Heart right ventricle (tissue), 16 donors: ENCODE results near the gene PRSS50. TPM values are rescaled to one million over a fixed set of nuclear protein-coding genes. Genes with fewer than 3 reads are reported as not detected.

Experiments used
- ATAC-seq, 8 donors: fragments of 200-7000 bp; cut with Tn5 transposase; one replicate each; pipeline ENCODE4 v1.9.1; 2020; ENCODE audit warnings: mild to moderate bottlenecking in 8 of 8, moderate library complexity in 8 of 8, moderate number of reproducible peaks in 1 of 8
- DNase-seq, 2 donors: peaks; one replicate each; pipeline ENCODE4 v3.0.0-alpha.2; 2020
- H3K27ac ChIP-seq, 10 donors: fragments of 200-600 bp; sonication (generic) in 2 of 10; one replicate each; pipeline versions ENCODE4 v1.5.0 to v1.8.0; 2020 to 2022; ENCODE audit warnings: mild to moderate bottlenecking in 3 of 10
- H3K27me3 ChIP-seq, 7 donors: fragments of 200-600 bp; one replicate each; pipeline ENCODE4 v1.8.0; 2021 to 2022; ENCODE audit warnings: mild to moderate bottlenecking in 2 of 7
- H3K36me3 ChIP-seq, 9 donors: fragments of 200-600 bp; sonication (generic) in 1 of 9; one replicate each; pipeline versions ENCODE4 v1.5.0 to v1.8.0; 2020 to 2022; ENCODE audit warnings: mild to moderate bottlenecking in 2 of 9
- H3K4me1 ChIP-seq, 9 donors: fragments of 200-600 bp; sonication (generic) in 1 of 9; one replicate each; pipeline versions ENCODE4 v1.5.0 to v1.8.0; 2020 to 2022; ENCODE audit warnings: mild to moderate bottlenecking in 4 of 9
- H3K4me3 ChIP-seq, 10 donors: fragments of 200-600 bp; sonication (generic) in 2 of 10; one replicate each; pipeline versions ENCODE4 v1.5.0 to v1.8.0; 2020 to 2022; ENCODE audit warnings: mild to moderate bottlenecking in 7 of 10, moderate library complexity in 2 of 10
- H3K9me3 ChIP-seq, 11 donors: fragments of 200-600 bp in 10 of 11; sonication (generic) in 2 of 11; one replicate each; pipeline versions ENCODE4 v1.5.0 to v1.8.0; 2013 to 2022; ENCODE audit warnings: mild to moderate bottlenecking in 2 of 11, control low read depth in 1 of 11, moderate library complexity in 1 of 11
- WGBS, 2 donors: extraction: QIAGEN DNeasy Blood & Tissue Kit; methylation state at CpG; one replicate each; pipeline ENCODE4 v1.1.7; 2013; ENCODE audit warnings: inconsistent platforms in 1 of 2; 5-methylcytosine and 5-hydroxymethylcytosine counted together
- intact Hi-C, 10 donors: fragments of 100-400 bp; cut with DNase I; formaldehyde crosslinking; loops; one replicate each; pipeline versions ENCODE4 v1.11.1 to v1.14.2; 2022
- polyA plus RNA-seq, 2 donors: library from polyadenylated mRNA; stranded (reverse); fragments of 200-250 nt; gene quantifications; one replicate each; pipeline ENCODE4 v1.2.3, GENCODE V29; 2013
- total RNA-seq, 10 donors: library from RNA; stranded (reverse); fragmentation: NEBNext Ultra II Directional in 3 of 10; extraction: Animal tissue kit (Norgen Biotek cat#: 25700) in 3 of 10; gene quantifications; one replicate each; pipeline versions ENCODE4 v1.2.1 to v1.2.4, GENCODE V29; 2021 to 2023
- TF ChIP-seq, protein P1 (sequence below), 9 donors: fragments of 200-600 bp; sonication (generic) in 2 of 9; IDR thresholded peaks; one replicate each; pipeline versions ENCODE4 v1.5.0 to v1.8.0; 2021 to 2022; ENCODE audit warnings: antibody characterized with exemption in 9 of 9, mild to moderate bottlenecking in 5 of 9, moderate library complexity in 1 of 9
- donor health status: Arrhythmogenic right ventricular cardiomyopathy.
- donor health status: ischemic (EF 13 %, LVEDD 7.1; RV severe dilation, severe dysfunction).
- donor health status: healthy with polysubstance abuse.
- donor health status: DM: no; HTN: yes; CAD: no.
- donor health status: DM: no; HTN: no; CAD: no.
- donor health status: ischemic (EF 25% LVEDD 6.9; RV normal size, moderate dysfunction).
- donor health status: ischemic (EF 25% LVEDD 5.7; RV mildly dilated, moderate dysfunction).
- donor health status: healthy.
- donor health status: DM: yes; HTN: yes; CAD: no.
- donor health status: Ischemic cardiomyopathy.
- donor health status: ischemic (EF 35%, LVEDD 5.7; RV mildly dilated, moderate dysfunction).
- donor health status: nonischemic (EF 11% LVEDD 7.7; RV severe dilation, severe dysfunction).
- donor health status: DM: yes; HTN: yes; CAD: no.
- donor health status: PGD.
- donor health status: ischemic (EF 29% LVEDD 5.4; RV normal size, mild dysfunction).
- donor health status: nonischemic (EF 23%, LVEDD 6.1; RV moderate dilation, normal function).

Gene PRSS50
- total and polyA plus RNA-seq, 12 donors = 0.09 to 0.88 (median 0.31) TPM; not detected in 2

DNA sequence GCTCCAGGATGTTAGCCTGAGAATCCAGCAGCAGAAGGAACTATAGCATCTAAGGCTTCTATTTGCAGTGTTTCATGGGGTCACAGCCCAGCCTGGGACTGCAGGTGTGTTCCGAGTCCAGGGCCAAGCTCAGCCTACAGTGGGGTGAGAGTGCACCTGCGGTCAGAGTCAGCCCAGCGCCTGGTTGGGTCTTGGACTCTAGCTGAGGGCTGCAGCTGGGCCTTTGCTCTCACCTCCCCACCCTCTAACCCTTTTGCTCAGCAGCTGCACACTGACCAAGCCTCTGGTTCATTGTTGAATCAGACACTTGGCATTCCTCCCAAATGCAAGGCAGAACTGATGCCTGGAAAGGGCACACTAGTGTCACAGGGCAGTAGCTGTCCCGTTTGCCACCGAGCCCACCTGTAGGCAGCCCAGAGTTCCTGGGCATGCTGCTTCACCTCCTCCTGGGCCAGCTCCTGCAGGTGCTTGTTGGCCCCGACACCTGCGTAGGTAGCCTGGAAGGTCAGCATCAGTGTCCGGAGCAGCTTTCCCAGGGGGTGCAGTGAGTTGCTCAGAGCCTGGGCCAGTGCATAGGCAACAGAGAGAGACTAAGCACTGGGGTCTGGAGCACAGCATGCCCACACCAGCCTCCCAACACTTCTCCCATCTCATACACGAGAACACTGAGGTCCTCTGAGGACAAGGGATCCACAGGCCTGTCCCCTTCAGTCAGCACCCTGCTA, 41.7 kb downstream of the PRSS50 start:
- ATAC-seq (peak in 3 of 8 donors; percentile 6 to 16 (median 8)), DNase-seq (no peak)
- Histone ChIP-seq H3K4me3 (peak overlapping the region in 3 of 10 donors; percentile 14 to 30 (median 24)), H3K9me3 (no peaks in the 10 kb centered on the region), H3K27me3 (no peaks in the 10 kb centered on the region), H3K4me1 (peaks cover 2 to 32% (median 22%) of the 10 kb centered on the region in 9 donors), H3K27ac (no peak overlapping the region), H3K36me3 (peaks cover 0 to 85% (median 11%) of the 10 kb centered on the region in 9 donors)
- intact Hi-C loops = no loop called here
- WGBS, 2 donors = 76 to 83% methylated on average over 9 of the region's 9 CpGs
- TF ChIP-seq, protein P1, sequence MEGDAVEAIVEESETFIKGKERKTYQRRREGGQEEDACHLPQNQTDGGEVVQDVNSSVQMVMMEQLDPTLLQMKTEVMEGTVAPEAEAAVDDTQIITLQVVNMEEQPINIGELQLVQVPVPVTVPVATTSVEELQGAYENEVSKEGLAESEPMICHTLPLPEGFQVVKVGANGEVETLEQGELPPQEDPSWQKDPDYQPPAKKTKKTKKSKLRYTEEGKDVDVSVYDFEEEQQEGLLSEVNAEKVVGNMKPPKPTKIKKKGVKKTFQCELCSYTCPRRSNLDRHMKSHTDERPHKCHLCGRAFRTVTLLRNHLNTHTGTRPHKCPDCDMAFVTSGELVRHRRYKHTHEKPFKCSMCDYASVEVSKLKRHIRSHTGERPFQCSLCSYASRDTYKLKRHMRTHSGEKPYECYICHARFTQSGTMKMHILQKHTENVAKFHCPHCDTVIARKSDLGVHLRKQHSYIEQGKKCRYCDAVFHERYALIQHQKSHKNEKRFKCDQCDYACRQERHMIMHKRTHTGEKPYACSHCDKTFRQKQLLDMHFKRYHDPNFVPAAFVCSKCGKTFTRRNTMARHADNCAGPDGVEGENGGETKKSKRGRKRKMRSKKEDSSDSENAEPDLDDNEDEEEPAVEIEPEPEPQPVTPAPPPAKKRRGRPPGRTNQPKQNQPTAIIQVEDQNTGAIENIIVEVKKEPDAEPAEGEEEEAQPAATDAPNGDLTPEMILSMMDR (IDR thresholded peaks at IDR 0.05) = no peak

DNA sequence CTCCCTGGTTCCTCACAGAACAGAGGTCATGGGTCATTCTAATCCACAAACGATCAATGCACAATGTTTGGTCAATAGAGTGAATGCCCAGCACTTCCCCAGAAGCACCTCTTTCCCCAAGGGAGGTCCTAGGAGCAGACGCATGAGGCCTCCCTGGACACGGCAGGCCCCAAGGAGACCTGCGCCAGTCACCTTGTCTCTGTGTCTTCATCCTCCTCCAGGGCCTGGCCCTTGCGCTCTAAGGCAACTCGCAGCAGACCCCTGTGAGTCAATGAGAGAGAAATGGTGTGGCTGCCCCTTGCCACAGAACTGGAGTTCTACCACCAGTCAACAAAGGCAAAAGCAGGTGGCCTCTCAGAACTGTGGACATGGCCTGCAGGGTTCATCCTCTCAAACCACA, 42.2 kb downstream of the PRSS50 start:
- Histone ChIP-seq H3K36me3 (peaks cover 0 to 85% (median 11%) of the 10 kb centered on the region in 9 donors), H3K27me3 (no peaks in the 10 kb centered on the region), H3K4me3 (no peak overlapping the region), H3K27ac (no peak overlapping the region), H3K4me1 (peaks cover 2 to 27% (median 20%) of the 10 kb centered on the region in 9 donors), H3K9me3 (no peaks in the 10 kb centered on the region)
- DNase-seq = no peak
- 95% methylated on average over 6 of the region's 6 CpGs for WGBS, 2 donors
- TF ChIP-seq, protein P1 (IDR thresholded peaks at IDR 0.05) = no peak
- ATAC-seq = no peak
- intact Hi-C loops = no loop called here

DNA sequence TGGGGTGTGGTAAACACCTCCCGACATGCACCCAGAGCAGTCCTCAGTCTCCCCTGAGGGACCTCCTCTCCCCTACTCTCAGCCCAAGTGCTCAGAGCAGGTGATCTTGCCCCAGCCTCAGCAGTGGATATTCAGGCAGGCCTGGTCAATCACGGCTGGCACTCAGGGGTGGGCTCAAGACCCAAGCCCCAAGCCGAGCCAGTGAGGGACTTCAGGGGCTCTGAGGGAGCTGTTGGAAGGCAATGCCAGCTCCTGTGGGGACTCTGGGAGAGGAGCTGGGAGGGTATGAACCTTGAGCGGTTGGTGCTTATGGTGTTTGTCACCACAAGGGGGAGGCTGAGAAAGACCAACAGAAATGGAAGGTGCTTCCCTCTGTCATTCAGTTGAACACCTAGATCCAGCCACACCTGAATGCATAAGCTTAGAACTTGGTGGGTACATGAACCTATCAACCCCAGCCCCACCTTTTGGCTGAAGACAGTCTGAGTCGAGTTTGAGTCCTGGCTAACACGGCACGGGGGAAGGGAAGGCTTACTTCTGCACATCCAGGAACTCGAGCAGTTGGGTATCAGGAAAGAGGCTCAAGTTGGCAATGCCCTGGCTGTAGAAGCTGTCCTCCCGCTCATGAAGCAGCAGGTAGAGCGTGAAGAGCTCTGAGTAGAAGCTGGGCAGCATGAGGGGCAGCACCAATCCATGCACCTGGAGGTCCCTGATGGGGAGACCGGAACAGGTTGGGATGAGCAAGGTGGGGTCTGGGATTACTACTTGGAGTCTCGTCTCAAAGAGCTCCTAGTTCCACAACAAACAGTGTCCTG, 43.4 kb downstream of the PRSS50 start:
- 95% methylated on average over 12 of the region's 12 CpGs for WGBS, 2 donors
- H3K27ac ChIP-seq = no peak overlapping the region
- H3K27me3 ChIP-seq = no peaks in the 10 kb centered on the region
- peaks cover 2 to 25% (median 20%) of the 10 kb centered on the region in 9 donors for H3K4me1 ChIP-seq
- H3K4me3 ChIP-seq = no peak overlapping the region
- no peak for DNase-seq
- TF ChIP-seq, protein P1 (IDR thresholded peaks at IDR 0.05) = no peak
- intact Hi-C loops = no loop called here
- no peak for ATAC-seq
- no peaks in the 10 kb centered on the region for H3K9me3 ChIP-seq
- peaks cover 0 to 79% (median 11%) of the 10 kb centered on the region in 9 donors for H3K36me3 ChIP-seq

DNA sequence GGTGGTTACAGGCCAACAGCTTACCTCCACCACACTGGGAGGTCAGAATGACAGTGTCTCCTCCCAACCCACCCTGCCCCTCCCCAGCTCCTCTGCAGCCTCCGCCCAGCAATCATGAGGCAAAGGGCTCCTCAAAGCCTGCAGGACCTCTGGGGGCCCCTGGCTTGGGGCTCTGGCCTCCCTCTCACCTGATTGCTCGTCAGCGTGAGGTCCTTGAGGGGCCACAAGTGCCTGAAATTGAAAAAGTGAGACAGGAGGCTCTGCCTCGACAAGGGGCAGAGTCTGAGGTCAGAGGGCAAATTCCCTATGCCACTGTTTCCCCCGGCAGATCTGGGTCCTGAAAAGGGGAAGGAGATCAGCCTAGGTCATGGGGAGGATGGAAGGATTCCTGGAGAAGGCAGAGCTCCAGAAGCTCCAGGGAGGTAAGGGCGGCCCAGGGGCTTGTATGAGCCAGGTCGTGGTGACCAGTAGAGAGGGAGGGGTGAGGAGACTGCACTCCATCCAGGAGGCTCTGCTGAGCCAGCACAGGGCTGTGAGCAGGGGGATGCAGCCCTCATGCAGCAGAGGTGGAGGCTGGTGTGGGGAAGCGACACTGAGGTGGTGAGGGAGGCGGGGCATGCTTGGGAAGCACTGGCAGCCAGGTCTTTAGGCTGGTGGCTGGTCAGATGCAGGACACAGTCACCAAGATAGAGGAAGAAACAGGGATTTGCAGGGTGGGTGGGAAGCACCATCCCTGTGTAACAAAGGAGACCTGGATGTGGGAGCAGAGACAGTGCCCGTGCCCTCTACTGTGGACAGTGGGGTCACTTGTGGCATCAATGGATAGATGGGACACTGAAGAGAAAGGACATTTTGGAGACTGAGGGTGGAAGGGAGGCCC, 44.3 kb downstream of the PRSS50 start:
- TF ChIP-seq, protein P1 (IDR thresholded peaks at IDR 0.05) = no peak
- DNase-seq (no peak), ATAC-seq (no peak)
- Histone ChIP-seq H3K4me3 (no peak overlapping the region), H3K36me3 (peaks cover 0 to 73% (median 11%) of the 10 kb centered on the region in 9 donors), H3K9me3 (no peaks in the 10 kb centered on the region), H3K27me3 (no peaks in the 10 kb centered on the region), H3K4me1 (peaks cover 2 to 27% (median 20%) of the 10 kb centered on the region in 9 donors), H3K27ac (no peak overlapping the region)
- intact Hi-C loops = no loop called here
- WGBS, 2 donors = 91% methylated on average over 10 of the region's 10 CpGs
